Retina (tissue), 1 donor: ENCODE data around the gene STT3B.

ENCODE experiments used
- DNase-seq: peaks from one replicate; pipeline ENCODE4 v3.0.0-alpha.2; 2016

The STT3B gene

GRCh38 chr3:31659246-31659645 is 126.5 kb downstream of the STT3B start:
- DNase-seq: no peak

DNA sequence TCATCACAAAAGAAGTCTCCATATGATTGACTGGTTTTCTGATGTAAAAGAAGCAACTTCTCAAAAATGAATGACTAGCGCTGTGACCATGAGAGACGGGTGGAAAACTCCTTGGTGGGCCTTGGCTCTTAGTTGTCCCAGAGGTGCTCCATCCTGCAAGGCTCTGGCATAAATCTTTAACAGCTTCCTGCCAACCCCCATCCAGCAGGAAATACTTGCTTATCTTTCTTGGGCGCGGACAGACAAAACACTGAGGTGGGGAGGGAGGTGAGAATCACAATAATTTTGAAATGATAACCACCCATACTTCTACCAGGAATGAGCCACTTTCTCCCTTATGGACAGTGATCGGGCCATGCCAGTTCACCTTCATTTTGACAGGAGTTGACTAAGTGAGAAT is 128.6 kb downstream of the STT3B start:
- DNase-seq: no peak

DNA sequence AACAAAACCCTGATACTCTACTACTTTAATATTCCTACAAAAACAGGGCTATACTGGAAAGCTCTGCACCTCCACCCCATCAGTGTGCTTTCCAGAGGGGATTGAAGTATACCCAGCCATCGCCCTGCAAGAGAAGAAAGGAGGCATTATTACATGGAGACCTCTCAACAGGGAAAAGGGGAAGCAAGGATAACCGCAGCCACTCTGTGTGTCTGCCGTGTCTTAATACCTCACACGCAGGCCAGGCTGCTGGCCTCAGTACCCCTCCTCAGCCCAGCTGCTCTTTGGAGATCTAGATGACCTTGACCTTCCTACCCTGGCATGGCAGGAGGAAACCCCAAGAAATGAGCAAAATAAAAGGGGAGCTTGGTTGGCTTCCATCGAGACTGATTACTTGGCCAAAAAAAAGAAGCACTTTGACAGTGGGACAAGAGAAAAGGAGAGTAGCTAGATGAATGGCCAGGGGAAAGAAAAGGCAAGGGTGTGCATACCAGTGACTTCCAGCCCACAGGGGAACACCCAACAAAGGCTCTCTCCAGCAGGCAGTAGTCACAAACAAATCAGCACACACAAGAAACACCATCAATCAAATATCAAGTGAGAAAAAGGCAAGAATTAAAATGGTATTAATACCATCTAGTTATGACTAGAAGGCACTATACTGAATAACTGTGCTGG is 129.4 kb downstream of the STT3B start:
- no peak for DNase-seq

- DNase-seq: no peak
Measured at GRCh38 chr3:31664031-31664430, 131.3 kb downstream of the STT3B start.

- no peak for DNase-seq
Measured at GRCh38 chr3:31667582-31667981, 134.9 kb downstream of the STT3B start.

- no peak for DNase-seq
Measured at GRCh38 chr3:31668242-31668641, 135.5 kb downstream of the STT3B start.

GRCh38 chr3:31670136-31670535 is 137.4 kb downstream of the STT3B start:
- DNase-seq: no peak

DNA sequence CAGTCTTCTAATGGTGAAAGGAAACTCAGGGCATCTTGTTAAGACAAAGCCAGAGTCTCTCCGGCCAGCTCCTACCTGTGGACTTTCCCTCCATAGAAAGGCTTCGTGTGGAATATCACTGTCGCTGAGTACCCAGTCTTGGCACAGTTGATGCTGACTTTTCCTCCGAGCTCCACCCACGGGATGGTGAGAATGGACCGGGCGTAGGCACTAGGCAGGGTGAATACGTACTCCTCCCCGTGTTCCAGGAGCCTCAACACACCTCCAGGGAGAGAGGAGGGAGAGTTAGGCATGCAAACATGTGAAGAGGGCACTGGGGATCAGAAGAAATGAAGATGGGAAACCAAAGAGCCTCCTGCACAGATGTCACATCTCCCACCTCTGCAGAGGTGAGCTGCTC is 138.0 kb downstream of the STT3B start:
- DNase-seq: no peak

- no peak for DNase-seq
Measured at GRCh38 chr3:31671451-31671850, 138.7 kb downstream of the STT3B start.

- no peak for DNase-seq
Measured at GRCh38 chr3:31671976-31672375, 139.3 kb downstream of the STT3B start.

- DNase-seq: no peak
Measured at GRCh38 chr3:31673950-31674349, 141.2 kb downstream of the STT3B start.

DNA sequence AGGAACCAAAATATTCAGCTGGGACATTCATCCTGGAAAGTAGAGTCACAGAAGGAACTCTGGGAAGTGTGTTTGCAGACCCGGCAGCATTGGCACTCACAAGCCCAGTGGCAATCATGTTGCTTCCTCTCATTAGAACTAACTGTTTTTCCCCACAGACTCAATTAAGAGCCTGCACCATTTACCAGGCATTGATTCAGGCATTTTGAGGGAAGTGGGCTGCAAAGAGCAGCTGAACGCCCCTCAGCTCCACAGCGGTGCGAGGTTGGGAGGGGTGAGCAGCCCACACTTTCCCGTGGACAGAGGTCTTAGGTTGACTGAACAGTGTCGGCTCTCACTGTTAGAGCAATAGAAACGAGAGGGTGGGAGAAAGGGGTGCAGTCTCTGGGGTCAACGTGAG is 143.8 kb downstream of the STT3B start:
- DNase-seq: peak; percentile 46

- no peak for DNase-seq
Measured at GRCh38 chr3:31680072-31680870, 147.5 kb downstream of the STT3B start.
